ENCODE results near the gene MYLK4.

DNA sequence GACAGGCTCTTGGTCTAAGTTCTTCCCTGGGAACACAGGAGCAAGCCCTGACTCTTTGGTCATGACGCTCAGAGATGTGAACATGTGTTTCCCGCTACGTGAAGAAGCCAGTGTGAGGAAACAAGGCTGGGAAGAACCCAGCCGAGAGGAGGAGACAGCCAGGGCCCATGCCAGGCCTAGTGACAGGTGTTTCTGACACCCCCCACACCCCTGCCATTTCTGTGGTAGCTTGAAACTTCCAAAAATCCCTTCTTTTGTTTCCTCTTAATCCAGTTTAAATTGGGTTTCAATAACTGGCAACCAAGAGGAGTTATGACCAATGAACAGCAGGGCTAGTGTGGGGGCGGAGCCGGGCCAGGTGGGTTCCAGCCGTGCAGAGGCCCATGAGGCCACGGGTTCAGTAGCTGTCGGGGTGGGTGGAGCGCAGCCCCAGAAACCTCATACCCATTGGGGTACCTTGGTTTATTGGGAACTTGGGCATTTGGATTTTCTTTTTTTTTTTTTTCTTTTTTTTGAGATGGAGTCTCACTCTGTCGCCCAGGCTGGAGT lies 47.9 kb upstream of the MYLK4 start:
- TF ChIP-seq EZH2phosphoT487 (IDR thresholded peaks at IDR 0.05; ENCODE audit: borderline replicate concordance) = no peak
- TF ChIP-seq, protein P1, sequence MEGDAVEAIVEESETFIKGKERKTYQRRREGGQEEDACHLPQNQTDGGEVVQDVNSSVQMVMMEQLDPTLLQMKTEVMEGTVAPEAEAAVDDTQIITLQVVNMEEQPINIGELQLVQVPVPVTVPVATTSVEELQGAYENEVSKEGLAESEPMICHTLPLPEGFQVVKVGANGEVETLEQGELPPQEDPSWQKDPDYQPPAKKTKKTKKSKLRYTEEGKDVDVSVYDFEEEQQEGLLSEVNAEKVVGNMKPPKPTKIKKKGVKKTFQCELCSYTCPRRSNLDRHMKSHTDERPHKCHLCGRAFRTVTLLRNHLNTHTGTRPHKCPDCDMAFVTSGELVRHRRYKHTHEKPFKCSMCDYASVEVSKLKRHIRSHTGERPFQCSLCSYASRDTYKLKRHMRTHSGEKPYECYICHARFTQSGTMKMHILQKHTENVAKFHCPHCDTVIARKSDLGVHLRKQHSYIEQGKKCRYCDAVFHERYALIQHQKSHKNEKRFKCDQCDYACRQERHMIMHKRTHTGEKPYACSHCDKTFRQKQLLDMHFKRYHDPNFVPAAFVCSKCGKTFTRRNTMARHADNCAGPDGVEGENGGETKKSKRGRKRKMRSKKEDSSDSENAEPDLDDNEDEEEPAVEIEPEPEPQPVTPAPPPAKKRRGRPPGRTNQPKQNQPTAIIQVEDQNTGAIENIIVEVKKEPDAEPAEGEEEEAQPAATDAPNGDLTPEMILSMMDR (conservative IDR thresholded peaks at IDR 0.05; ENCODE audit: low read length) = no peak

Data from Loucy (cell line).